ENCODE measurements around the gene MLH1. TPM values are rescaled to one million over a fixed set of nuclear protein-coding genes. Genes with fewer than 3 reads are reported as not detected.

MLH1 gene
- total RNA-seq: 50.5 TPM

DNA sequence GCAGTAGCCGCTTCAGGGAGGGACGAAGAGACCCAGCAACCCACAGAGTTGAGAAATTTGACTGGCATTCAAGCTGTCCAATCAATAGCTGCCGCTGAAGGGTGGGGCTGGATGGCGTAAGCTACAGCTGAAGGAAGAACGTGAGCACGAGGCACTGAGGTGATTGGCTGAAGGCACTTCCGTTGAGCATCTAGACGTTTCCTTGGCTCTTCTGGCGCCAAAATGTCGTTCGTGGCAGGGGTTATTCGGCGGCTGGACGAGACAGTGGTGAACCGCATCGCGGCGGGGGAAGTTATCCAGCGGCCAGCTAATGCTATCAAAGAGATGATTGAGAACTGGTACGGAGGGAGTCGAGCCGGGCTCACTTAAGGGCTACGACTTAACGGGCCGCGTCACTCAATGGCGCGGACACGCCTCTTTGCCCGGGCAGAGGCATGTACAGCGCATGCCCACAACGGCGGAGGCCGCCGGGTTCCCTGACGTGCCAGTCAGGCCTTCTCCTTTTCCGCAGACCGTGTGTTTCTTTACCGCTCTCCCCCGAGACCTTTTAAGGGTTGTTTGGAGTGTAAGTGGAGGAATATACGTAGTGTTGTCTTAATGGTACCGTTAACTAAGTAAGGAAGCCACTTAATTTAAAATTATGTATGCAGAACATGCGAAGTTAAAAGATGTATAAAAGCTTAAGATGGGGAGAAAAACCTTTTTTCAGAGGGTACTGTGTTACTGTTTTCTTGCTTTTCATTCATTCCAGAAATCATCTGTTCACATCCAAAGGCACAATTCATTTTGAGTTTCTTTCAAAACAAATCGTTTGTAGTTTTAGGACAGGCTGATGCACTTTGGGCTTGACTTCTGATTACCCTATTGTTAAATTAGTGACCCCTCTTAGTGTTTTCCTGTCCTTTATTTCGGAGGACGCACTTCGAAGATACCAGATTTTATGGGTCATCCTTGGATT is at the start of gene MLH1:
MLH1 (plus strand) TSS at position 193 of the 958 bp plus-strand sequence; CDS start at position 223, 30 bp downstream.

DNA sequence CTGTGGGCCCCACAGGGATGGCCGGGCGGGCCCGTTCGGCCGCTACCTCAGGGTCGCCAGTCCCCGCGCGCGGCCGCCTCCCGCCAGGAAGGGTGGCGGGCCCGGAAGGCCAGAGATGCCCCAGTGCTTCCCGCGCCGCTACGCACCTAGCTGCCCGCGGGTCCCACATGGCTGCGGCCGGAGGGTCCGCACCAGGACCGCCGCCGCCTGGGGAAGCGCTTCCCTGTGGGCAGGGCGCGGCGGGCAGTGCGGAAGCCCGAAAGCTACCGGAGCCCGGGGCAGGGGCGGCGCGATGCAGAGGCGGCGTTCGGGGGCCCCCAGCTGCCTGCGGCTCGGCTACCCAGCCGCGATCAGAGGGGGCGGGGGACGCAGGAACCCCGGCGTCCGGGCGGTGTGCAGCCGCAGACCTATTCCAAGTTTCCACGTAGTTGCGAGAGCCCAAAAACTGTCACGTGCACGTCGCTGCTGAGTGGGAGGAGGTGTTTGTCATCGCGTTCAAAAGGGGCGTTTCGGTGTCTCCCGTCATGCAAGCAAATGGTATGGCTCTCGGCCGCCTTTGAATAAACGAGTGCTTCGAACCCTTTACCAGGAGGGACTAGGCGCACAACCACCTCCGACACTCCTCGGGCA is 48.6 kb upstream of the MLH1 start, which contains the start of gene TRANK1:
TRANK1 (minus strand) TSS at position 414 of the 630 bp plus-strand sequence; CDS start at position 169, 245 bp downstream.

DNA sequence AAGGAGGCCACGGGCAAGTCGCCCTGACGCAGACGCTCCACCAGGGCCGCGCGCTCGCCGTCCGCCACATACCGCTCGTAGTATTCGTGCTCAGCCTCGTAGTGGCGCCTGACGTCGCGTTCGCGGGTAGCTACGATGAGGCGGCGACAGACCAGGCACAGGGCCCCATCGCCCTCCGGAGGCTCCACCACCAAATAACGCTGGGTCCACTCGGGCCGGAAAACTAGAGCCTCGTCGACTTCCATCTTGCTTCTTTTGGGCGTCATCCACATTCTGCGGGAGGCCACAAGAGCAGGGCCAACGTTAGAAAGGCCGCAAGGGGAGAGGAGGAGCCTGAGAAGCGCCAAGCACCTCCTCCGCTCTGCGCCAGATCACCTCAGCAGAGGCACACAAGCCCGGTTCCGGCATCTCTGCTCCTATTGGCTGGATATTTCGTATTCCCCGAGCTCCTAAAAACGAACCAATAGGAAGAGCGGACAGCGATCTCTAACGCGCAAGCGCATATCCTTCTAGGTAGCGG is 452 bp upstream of the MLH1 start, which contains the start of gene EPM2AIP1:
EPM2AIP1 (minus strand) TSS at position 326 of the 520 bp plus-strand sequence; CDS start at position 272, 54 bp downstream.

Small RNA genes lying within 50 kb of the gene (small RNA-seq; reads per million reads assigned to genes)
- gene RF00019 (not detected), gene RNU6ATAC4P (not detected)

Other genes starting within 250 kb of the MLH1 start
- 15.0 TPM for gene DCLK3, start 229.0 kb upstream of the MLH1 start, total RNA-seq
- gene TRANK1, start 48.5 kb upstream of the MLH1 start, total RNA-seq: 20.1 TPM
- 49.4 TPM for gene EPM2AIP1, start 387 bp upstream of the MLH1 start, total RNA-seq
- gene LRRFIP2, start 181.1 kb downstream of the MLH1 start, total RNA-seq: 54.9 TPM
- gene GOLGA4, start 249.8 kb downstream of the MLH1 start, total RNA-seq: 48.0 TPM

Data from diencephalon (tissue), 1 donor.